Heart left ventricle (tissue), 13 donors: ENCODE measurements around the gene INTS6L.

Experiments
- CTCF ChIP-seq, 12 donors: fragments of 200-600 bp; sonication (generic) in 4 of 12; IDR thresholded peaks; one replicate each; pipeline versions ENCODE4 v1.5.0 to v1.8.0; 2018 to 2022; ENCODE audit warnings: antibody characterized with exemption in 12 of 12, mild to moderate bottlenecking in 5 of 12
- POLR2A ChIP-seq, 2 donors: fragments of 450-650 bp; IDR thresholded peaks; one replicate each; pipeline ENCODE4 v1.6.1; 2017; ENCODE audit warnings: antibody characterized with exemption in 2 of 2, mild to moderate bottlenecking in 2 of 2, moderate library complexity in 2 of 2
- donor health status: ischemic (EF 13 %, LVEDD 7.1; RV severe dilation, severe dysfunction).
- donor health status: DM: no; HTN: yes; CAD: no.
- donor health status: DM: no; HTN: no; CAD: no.
- donor health status: ischemic (EF 25% LVEDD 6.9; RV normal size, moderate dysfunction).
- donor health status: ischemic (EF 25% LVEDD 5.7; RV mildly dilated, moderate dysfunction).
- donor health status: ischemic (EF 35%, LVEDD 5.7; RV mildly dilated, moderate dysfunction).
- donor health status: nonischemic (EF 11% LVEDD 7.7; RV severe dilation, severe dysfunction).
- donor health status: DM: yes; HTN: yes; CAD: no.
- donor health status: PGD.
- donor health status: ischemic (EF 29% LVEDD 5.4; RV normal size, mild dysfunction).
- donor health status: nonischemic (EF 23%, LVEDD 6.1; RV moderate dilation, normal function).

- TF ChIP-seq POLR2A (IDR thresholded peaks at IDR 0.05): peak in 1 of 2 donors; percentile 31
- peak in 2 of 12 donors; percentile 10 to 12 for TF ChIP-seq CTCF (IDR thresholded peaks at IDR 0.05)
These were observed 1.1 kb downstream of the INTS6L start for GRCh38 chrX:135521405-135522131.
